Purkinje cell (primary cell): ENCODE measurements around the gene SPDYE6. TPM values are rescaled to one million over a fixed set of nuclear protein-coding genes. Genes with fewer than 3 reads are reported as not detected.

Source experiments
- polyA plus RNA-seq: library from polyadenylated mRNA; unstranded; fragments of >200 nt; fragmentation: Nextera tagmentation; gene quantifications from 2 replicates; pipeline ENCODE4 v1.2.1, GENCODE V29; 2014

Gene SPDYE6, protein sequence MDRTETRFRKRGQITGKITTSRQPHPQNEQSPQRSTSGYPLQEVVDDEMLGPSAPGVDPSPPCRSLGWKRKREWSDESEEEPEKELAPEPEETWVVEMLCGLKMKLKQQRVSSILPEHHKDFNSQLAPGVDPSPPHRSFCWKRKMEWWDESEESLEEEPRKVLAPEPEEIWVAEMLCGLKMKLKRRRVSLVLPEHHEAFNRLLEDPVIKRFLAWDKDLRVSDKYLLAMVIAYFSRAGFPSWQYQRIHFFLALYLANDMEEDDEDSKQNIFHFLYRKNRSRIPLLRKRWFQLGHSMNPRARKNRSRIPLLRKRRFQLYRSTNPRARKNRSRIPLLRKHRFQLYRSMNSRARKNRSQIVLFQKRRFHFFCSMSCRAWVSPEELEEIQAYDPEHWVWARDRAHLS
- 0.46 TPM in 1 of 2 replicates, not detected in the other for polyA plus RNA-seq

DNA sequence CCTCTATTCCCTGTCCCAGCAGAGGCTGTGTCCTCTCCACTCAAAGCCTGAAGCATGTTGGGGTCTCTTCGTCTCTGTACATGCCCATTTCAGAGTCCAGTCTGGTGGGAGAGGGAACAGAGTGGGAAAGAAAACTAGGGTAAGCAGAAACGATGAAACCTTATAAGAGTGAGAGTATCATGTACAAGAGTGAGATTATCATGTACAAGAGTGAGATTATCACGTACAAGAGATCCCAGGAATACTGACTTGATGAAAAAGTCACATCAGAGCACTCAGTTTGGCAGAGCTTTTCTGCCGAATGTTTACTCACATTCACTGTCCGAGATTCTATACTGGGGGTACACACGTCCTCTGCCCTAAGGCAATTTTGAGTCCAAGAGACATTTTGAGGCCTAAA, at the start of gene SPDYE6:
Gene SPDYE6 (minus strand): TSS at position 101 of the 400 bp plus-strand sequence. CDS start 421 bp downstream, outside the sequence.

DNA sequence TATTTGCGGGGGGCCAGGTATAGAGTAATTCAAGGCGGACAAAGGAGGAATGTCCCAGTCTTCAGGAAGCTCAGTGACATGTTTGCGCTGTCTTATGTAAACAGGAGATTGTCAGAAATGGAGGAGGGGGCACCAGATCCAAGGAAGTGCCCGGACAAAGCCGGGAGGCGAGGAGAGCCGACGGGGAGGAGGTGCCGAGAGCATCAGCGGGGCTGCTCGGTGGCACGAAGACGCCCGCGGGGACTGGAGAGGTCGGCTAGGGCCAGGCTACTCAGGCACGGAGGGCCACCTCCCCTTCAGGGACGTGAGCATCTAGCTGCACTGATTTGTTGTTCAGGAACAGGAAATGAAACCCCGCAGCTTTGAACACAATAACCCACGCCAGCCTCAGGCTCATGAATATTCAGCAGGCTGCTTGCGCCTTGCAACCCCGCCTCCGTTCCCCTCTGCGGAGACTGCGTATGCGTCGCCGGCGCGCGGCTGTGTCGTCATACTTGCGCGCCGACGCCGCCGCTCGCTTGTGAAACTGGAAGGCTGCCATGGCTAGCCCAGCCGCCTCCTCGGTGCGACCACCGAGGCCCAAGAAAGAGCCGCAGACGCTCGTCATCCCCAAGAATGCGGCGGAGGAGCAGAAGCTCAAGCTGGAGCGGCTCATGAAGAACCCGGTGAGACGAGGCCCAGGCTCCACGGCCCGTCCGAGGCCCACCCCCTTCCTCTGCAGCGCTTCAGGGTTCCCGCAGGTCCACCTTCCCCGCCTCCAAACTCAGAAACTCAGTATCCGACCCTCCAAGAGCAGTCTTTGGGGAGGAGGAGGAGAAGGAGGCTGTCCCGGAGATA, 39.8 kb upstream of the SPDYE6 start, which contains the start of gene PRKRIP1:
Gene PRKRIP1 (plus strand): TSS at position 491 of the 837 bp plus-strand sequence. CDS start 49 bp downstream, at position 540.

Other genes with a start within 250 kb of the SPDYE6 start
- not detected in 2 replicates for gene SH2B2, start 69.6 kb downstream of the SPDYE6 start, polyA plus RNA-seq
- gene PRKRIP1, start 39.9 kb upstream of the SPDYE6 start, polyA plus RNA-seq, result 9.6 and 13.9 TPM in 2 replicates
- gene ORAI2, start 77.1 kb upstream of the SPDYE6 start, polyA plus RNA-seq, result 3.9 and 4.8 TPM in 2 replicates
- gene ALKBH4, start 108.4 kb upstream of the SPDYE6 start, polyA plus RNA-seq, result 1.8 and 2.5 TPM in 2 replicates
- gene LRWD1, start 108.5 kb upstream of the SPDYE6 start, polyA plus RNA-seq, result 0.11 and 1.9 TPM in 2 replicates
- 69.4 and 83.0 TPM in 2 replicates for gene POLR2J, start 122.5 kb upstream of the SPDYE6 start, polyA plus RNA-seq
- 3.0 and 10.8 TPM in 2 replicates for gene RASA4B, start 161.3 kb upstream of the SPDYE6 start, polyA plus RNA-seq
- not detected in 2 replicates for gene UPK3BL2, start 187.3 kb upstream of the SPDYE6 start, polyA plus RNA-seq
- gene SPDYE2, start 194.8 kb upstream of the SPDYE6 start, polyA plus RNA-seq, result 0.35 TPM in 1 of 2 replicates, not detected in the other
- gene POLR2J3, start 216.1 kb upstream of the SPDYE6 start, polyA plus RNA-seq, result 77.5 and 96.1 TPM in 2 replicates